HG03565 (cell line): Measurements from ENCODE around the gene IL16.
"Not testable (repeated sequence)": the region's sequence is repeated elsewhere in the genome, so short reads cannot be mapped to it uniquely, and the experiment has no call there.

Experiments used
- ATAC-seq: cut with Tn5 transposase; IDR thresholded peaks from one replicate; pipeline ENCODE4 v1.9.1; 2021; ENCODE audit warnings: mild to moderate bottlenecking, moderate library complexity; ENCODE audit not compliant: unreplicated experiment

IL16 gene

GRCh38 chr15:81199031-81199779 lies 2.5 kb downstream of the IL16 start:
- ATAC-seq: no peak

GRCh38 chr15:81206018-81206417 lies 9.3 kb downstream of the IL16 start:
- no peak for ATAC-seq

- not testable (repeated sequence) for ATAC-seq
Measured at GRCh38 chr15:81207987-81208386, 11.3 kb downstream of the IL16 start.

DNA sequence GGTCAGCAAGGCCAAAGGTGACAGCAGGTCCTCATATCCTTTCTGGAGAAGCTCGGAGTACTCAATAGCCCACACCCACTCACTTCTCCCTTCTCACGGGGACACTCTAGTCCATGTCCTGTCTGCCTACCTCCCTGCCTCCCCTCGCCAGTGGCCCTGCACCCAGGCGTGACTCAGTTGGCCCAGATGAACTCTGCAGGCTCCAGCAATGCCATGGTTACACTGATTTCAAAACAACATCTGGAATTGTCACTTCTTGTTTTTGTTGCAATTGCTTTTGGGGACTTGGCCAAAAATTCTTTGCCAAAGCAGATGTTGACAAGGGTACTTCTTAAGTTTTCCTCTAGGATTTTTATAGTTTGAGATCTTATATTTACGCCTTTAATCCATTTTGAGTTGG lies 13.0 kb downstream of the IL16 start:
- ATAC-seq: no peak

DNA sequence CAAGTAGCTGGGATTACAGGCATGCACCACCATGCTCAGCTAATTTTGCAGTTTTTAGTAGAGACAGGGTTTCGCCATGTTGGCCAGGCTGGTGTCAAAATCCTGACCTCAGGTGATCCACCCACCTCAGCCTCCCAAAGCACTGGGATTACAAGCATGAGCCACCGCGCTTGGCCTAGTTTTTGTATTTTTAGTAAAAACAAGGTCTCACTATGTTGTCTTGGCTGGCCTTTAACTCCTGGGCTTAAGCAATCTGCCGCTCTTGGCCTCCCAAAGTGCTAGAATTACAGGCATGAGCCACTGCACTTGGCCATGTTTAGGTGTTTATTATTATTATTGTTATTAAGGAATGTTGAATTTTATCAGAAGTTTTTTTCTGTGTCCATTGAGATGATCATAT lies 14.7 kb downstream of the IL16 start:
- no peak for ATAC-seq

GRCh38 chr15:81213982-81214381 lies 17.3 kb downstream of the IL16 start:
- ATAC-seq: no peak

DNA sequence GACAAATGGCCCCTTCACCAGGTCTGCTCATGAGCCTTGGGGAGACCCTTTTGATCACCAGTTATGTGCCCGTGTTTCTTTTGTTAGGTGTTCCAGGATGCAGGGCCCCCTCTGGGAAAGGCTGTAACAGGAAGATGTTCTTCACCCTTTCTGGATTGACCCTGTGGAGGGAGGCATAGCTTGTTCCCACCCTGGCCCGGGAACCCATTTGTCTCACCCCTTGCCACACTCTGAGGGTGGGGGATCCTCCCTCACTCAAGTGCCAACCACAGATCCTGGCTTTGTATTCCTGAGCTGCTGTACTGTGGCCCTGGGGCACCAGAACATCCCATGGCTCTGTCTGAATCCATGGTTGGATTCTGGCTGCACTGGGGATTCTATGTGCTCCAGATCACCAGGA lies 18.9 kb downstream of the IL16 start:
- no peak for ATAC-seq

DNA sequence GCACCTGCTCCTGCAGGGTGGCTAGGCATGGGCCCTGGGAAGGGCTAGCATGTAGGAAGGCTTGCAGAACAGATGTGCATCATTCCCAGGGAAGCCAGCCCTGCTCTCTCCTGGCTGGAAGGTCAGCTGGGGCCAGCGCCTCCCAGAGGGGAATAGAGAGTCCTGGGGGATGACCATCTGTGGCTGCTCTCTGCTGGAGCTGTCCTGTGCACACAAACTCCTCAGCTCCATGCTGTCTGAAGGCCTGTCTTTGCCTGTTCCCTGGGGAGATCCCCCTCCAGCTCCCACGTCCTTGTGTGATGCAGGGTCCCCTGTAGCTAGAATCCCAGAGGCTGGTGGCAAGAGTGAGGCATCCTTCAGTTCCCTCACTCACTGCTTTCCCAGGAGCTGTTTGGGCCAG lies 19.3 kb downstream of the IL16 start:
- no peak for ATAC-seq

DNA sequence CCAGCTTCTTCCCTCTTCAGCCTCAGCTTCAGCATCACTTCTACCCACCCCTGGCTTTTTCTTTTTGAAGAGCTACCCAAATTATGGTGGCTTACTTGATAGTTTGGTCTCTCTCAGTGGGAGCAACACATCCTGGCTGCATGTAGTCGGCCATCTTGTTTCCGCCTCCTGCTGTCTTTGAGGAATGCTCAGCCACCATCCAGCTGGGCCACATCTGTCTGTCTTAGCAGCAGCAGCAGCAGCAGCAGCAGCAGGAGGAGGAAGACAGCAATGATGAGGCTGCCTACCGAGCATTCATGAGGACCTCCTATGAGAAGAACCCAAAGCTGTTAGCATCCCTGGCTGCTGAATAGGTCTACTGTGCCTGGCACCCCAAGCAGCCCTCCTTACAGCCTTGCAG lies 19.7 kb downstream of the IL16 start:
- ATAC-seq: no peak

DNA sequence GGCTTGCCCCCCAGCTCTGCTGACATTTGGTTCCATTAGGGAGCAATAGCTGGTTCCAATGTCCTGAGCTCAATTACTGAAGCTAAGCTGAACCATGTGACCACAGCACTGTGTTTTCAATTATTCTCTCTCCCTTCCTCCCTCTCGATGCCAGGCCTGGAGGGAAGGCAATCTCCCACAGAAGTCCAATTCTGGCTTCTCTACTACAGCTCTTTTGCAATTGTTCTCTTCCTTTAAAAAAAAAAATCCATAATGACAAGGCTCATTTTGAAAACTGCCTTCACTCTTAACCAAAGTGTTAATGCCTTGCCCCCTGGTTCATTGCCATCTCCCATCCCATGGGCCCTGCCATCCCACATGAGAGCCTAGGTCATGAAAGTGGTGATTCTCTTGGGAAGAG lies 24.8 kb downstream of the IL16 start:
- no peak for ATAC-seq

DNA sequence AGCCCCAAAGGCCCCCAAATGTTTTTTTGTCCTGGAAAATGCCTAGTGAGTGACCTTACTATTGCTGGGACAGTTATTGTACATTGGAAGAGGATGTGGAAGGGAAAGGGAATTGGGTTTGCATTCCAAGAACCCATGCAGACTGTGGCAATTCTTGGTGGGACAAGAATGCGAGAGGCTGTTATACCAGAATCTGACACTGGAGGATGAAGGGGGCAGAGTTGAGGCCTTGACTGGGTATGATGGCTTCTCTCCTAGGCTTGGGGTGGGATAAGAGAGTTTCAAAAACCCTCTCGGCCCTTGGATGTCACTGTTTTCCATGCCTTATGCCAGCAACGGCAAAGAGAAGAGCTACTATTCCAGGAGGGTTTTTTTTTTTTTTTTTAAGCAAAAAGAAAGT lies 25.3 kb downstream of the IL16 start:
- no peak for ATAC-seq

DNA sequence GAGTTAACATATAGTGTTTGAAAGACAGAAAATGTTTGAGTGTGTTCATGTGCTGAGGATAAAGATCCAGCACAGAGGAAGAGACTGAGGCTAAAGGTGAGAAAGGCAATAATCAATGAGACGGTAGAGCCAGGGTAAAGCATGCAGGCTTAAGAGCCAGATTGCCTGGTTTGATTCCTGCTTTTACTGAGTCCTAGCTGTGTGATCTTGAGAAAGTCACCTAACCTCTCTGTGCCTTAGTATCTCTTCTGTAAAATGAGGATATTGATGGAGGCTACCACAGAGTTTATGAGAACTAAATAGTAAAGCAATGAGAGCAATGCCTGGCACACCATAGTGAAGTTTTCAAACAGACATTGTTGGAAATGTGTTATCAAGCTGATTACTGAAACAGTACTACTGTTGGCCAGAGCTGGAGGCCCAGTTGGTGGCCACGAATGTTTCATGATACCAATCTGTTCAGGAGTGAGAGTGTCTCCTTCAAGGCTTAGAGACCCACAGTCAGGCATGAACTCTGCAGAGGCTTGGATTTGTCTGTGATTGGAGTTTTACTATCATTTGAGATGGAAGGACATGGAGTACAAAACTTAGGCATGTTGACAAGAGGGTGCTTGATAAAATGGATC lies 26.8 kb downstream of the IL16 start:
- no peak for ATAC-seq

- ATAC-seq: no peak
Measured at GRCh38 chr15:81224232-81224631, 27.6 kb downstream of the IL16 start.

DNA sequence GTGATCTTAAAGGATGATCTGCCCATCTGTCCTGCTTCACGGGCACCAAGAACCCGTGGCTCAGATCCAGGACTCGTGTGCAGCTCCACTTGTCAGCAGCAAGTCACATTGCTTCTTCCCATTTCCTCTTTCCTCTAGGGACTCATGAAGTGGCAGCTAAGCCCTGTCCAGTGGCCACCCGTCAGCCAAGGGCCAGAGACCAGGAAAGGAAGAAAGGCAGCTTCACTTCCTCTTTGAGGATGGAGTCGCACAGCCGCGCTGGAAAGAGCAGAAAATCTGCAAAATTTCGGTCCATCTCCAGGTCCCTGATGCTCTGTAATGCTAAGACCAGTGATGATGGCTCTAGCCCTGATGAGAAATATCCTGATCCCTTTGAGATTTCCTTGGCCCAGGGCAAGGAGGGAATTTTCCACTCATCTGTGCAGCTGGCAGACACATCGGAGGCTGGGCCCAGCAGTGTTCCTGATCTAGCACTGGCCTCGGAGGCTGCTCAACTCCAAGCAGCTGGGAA lies 28.5 kb downstream of the IL16 start:
- no peak for ATAC-seq

DNA sequence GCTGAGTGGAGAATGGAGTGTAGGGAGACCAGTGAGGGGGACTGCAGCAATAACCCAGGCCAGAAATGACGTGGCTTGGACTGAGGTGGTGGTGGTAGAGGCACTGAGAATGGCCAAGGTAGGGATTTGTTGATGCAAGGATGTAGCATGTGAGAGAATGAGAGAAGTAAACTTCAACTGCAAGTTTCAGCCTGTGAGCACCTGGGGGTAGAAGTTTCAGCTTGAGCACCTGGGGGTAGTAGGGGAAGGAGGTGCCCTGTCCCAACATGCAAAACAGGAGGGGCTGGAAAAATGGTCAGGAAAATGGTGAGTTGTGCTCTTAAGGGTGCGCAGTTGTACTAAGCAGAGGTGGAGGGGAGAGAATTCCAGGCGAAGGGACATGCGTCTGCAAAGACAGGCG lies 31.0 kb downstream of the IL16 start:
- no peak for ATAC-seq

DNA sequence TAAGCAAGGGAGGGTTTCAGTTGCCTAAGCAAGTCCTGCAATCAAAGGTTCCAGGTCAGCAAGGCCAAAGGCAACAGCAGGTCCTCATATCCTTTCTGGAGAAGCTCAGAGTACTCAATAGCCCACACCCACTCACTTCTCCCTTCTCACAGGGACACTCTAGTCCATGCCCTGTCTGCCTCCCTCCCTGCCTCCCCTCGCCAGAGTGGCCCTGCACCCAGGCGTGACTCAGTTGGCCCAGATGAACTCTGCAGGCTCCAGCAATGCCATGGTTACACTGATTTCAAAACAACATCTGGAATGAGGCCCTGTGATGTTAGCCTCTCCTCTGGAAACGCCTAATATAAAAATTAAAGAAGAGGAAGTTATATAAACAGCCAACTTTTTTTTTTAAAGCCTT lies 32.9 kb downstream of the IL16 start:
- ATAC-seq: no peak

- ATAC-seq: no peak
Measured at GRCh38 chr15:81235276-81236123, 38.8 kb downstream of the IL16 start.

DNA sequence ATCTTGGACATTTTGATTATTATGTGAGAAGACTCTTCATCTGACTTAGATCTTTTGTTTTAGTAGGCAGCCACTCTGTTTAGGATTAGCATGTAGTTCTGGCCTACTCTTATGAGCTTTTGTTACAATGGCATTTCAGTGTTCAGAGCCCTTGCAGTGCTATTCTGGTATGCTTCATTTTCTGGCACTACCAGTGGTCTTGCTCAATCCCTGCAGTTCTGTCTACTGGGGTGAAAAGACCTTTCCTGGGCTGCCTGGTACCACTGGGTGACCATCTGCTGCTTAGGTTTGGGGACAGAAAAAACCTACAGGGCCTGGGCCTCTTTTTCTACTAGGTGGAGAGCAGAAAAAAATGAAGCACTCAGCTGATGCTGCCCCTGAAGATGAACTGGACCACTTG lies 42.5 kb downstream of the IL16 start:
- no peak for ATAC-seq

- ATAC-seq: no peak
Measured at GRCh38 chr15:81242778-81243177, 46.1 kb downstream of the IL16 start.

- ATAC-seq: no peak
Measured at GRCh38 chr15:81244306-81244705, 47.6 kb downstream of the IL16 start.

- ATAC-seq: no peak
Measured at GRCh38 chr15:81253846-81254245, 57.2 kb downstream of the IL16 start.
